ENCODE results near the gene SCARB1.
A peak's percentile ranks its signal among the peaks of the same experiment; 100 is the strongest.

Gene SCARB1

GRCh38 chr12:124780752-124781685 is 82.6 kb downstream of the SCARB1 start:
- peak overlapping the region; percentile 61 for H3K23ac ChIP-seq (ENCODE audit: low read depth, low read length, poor library complexity)
- H3K36me3 ChIP-seq (replicated peaks in 1 of 2; ENCODE audit: control insufficient read depth in 2 of 2, insufficient read depth in 2 of 2, low read length in 2 of 2): peaks cover 3 to 19% of the 10 kb centered on the region in 2 donors
- peak overlapping the region; percentile 6 for H3K14ac ChIP-seq (ENCODE audit: low read length)
- DNase-seq (ENCODE audit: low spot score): no peak
- H3K4me2 ChIP-seq (ENCODE audit: insufficient read depth, low read length, poor library complexity, severe bottlenecking): no peak overlapping the region
- no peak overlapping the region for H4K91ac ChIP-seq (ENCODE audit: low read depth, low read length, poor library complexity)
- no CpG with 5 or more reads among the region's 16 CpGs for WGBS, 2 donors (ENCODE audit: extremely low coverage in 2 of 2, insufficient read length in 2 of 2, insufficient replicate concordance in 1 of 2)
- H3K4me3 ChIP-seq (ENCODE audit: low read length in 2 of 2): no peak overlapping the region
- no peak overlapping the region for H2BK120ac ChIP-seq (ENCODE audit: low read depth, low read length)
- H2BK5ac ChIP-seq (ENCODE audit: low read length): no peak overlapping the region
- no peak overlapping the region for H2BK12ac ChIP-seq (ENCODE audit: low read length)
- peak overlapping the region; percentile 71 for H2BK15ac ChIP-seq (ENCODE audit: low read length)
- peak overlapping the region; percentile 66 for H2AK5ac ChIP-seq (ENCODE audit: low read depth, low read length)
- H3K9ac ChIP-seq (ENCODE audit: low read depth, low read length, poor library complexity): no peak overlapping the region
- H3K27ac ChIP-seq (replicated peaks; ENCODE audit: low read length): no peak overlapping the region
- H3K4me1 ChIP-seq (ENCODE audit: control insufficient read depth in 2 of 2, insufficient read depth in 1 of 2, low read depth in 1 of 2, low read length in 2 of 2): no peaks in the 10 kb centered on the region
- H2AFZ ChIP-seq (ENCODE audit: low read length): no peak overlapping the region
- peaks cover 2% of the 10 kb centered on the region for H3K79me1 ChIP-seq (ENCODE audit: low read depth, low read length)
- H3K9me3 ChIP-seq (replicated peaks in 1 of 2; ENCODE audit: control insufficient read depth in 2 of 2, insufficient read depth in 1 of 2, low read depth in 1 of 2, low read length in 2 of 2): no peaks in the 10 kb centered on the region
- no peak overlapping the region for H3K4ac ChIP-seq (ENCODE audit: low read length)
- no peaks in the 10 kb centered on the region for H3K27me3 ChIP-seq (ENCODE audit: control insufficient read depth in 3 of 3, insufficient read depth in 3 of 3, low read depth in 1 of 3, low read length in 3 of 3)
- H3K18ac ChIP-seq (ENCODE audit: low read length): peak overlapping the region; percentile 54
- no peak overlapping the region for H4K8ac ChIP-seq (ENCODE audit: low read depth, low read length)

- Histone ChIP-seq H3K36me3 (replicated peaks in 1 of 2; ENCODE audit: control insufficient read depth in 2 of 2, insufficient read depth in 2 of 2, low read length in 2 of 2) (peaks cover 1 to 12% of the 10 kb centered on the region in 2 donors), H2AFZ (ENCODE audit: low read length) (no peak overlapping the region), H3K4ac (ENCODE audit: low read length) (no peak overlapping the region), H3K27me3 (ENCODE audit: control insufficient read depth in 3 of 3, insufficient read depth in 3 of 3, low read depth in 1 of 3, low read length in 3 of 3) (no peaks in the 10 kb centered on the region), H2BK12ac (ENCODE audit: low read length) (no peak overlapping the region), H2BK5ac (ENCODE audit: low read length) (no peak overlapping the region), H3K79me1 (ENCODE audit: low read depth, low read length) (peaks cover 2% of the 10 kb centered on the region), H3K18ac (ENCODE audit: low read length) (no peak overlapping the region), H3K9me3 (replicated peaks in 1 of 2; ENCODE audit: control insufficient read depth in 2 of 2, insufficient read depth in 1 of 2, low read depth in 1 of 2, low read length in 2 of 2) (no peaks in the 10 kb centered on the region), H3K23ac (ENCODE audit: low read depth, low read length, poor library complexity) (no peak overlapping the region), H2BK120ac (ENCODE audit: low read depth, low read length) (no peak overlapping the region), H3K14ac (ENCODE audit: low read length) (no peak overlapping the region), H3K9ac (ENCODE audit: low read depth, low read length, poor library complexity) (no peak overlapping the region), H4K8ac (ENCODE audit: low read depth, low read length) (no peak overlapping the region), H3K27ac (replicated peaks; ENCODE audit: low read length) (no peak overlapping the region), H3K4me1 (ENCODE audit: control insufficient read depth in 2 of 2, insufficient read depth in 1 of 2, low read depth in 1 of 2, low read length in 2 of 2) (no peaks in the 10 kb centered on the region), H3K4me2 (ENCODE audit: insufficient read depth, low read length, poor library complexity, severe bottlenecking) (no peak overlapping the region), H2BK15ac (ENCODE audit: low read length) (no peak overlapping the region), H2AK5ac (ENCODE audit: low read depth, low read length) (no peak overlapping the region), H4K91ac (ENCODE audit: low read depth, low read length, poor library complexity) (no peak overlapping the region), H3K4me3 (ENCODE audit: low read length in 2 of 2) (no peak overlapping the region)
- WGBS, 2 donors (ENCODE audit: extremely low coverage in 2 of 2, insufficient read length in 2 of 2, insufficient replicate concordance in 1 of 2): no CpG with 5 or more reads among the region's 3 CpGs
- no peak for DNase-seq (ENCODE audit: low spot score)
Measured at GRCh38 chr12:124780336-124780735, 83.3 kb downstream of the SCARB1 start.

- Histone ChIP-seq H2AFZ (ENCODE audit: low read length) (no peak overlapping the region), H3K79me1 (ENCODE audit: low read depth, low read length) (no peaks in the 10 kb centered on the region), H3K14ac (ENCODE audit: low read length) (no peak overlapping the region), H3K36me3 (replicated peaks in 1 of 2; ENCODE audit: control insufficient read depth in 2 of 2, insufficient read depth in 2 of 2, low read length in 2 of 2) (peaks cover 0 to 5% of the 10 kb centered on the region in 2 donors), H2BK120ac (ENCODE audit: low read depth, low read length) (no peak overlapping the region), H3K27ac (replicated peaks; ENCODE audit: low read length) (no peak overlapping the region), H3K9me3 (replicated peaks in 1 of 2; ENCODE audit: control insufficient read depth in 2 of 2, insufficient read depth in 1 of 2, low read depth in 1 of 2, low read length in 2 of 2) (peaks cover 0 to 5% of the 10 kb centered on the region in 2 donors), H3K23ac (ENCODE audit: low read depth, low read length, poor library complexity) (no peak overlapping the region), H4K8ac (ENCODE audit: low read depth, low read length) (no peak overlapping the region), H2BK5ac (ENCODE audit: low read length) (no peak overlapping the region), H4K91ac (ENCODE audit: low read depth, low read length, poor library complexity) (no peak overlapping the region), H3K4me3 (ENCODE audit: low read length in 2 of 2) (no peak overlapping the region), H3K4me2 (ENCODE audit: insufficient read depth, low read length, poor library complexity, severe bottlenecking) (no peak overlapping the region), H3K9ac (ENCODE audit: low read depth, low read length, poor library complexity) (no peak overlapping the region), H3K4ac (ENCODE audit: low read length) (peak overlapping the region; percentile 56), H3K27me3 (ENCODE audit: control insufficient read depth in 3 of 3, insufficient read depth in 3 of 3, low read depth in 1 of 3, low read length in 3 of 3) (no peaks in the 10 kb centered on the region), H2BK12ac (ENCODE audit: low read length) (no peak overlapping the region), H3K4me1 (ENCODE audit: control insufficient read depth in 2 of 2, insufficient read depth in 1 of 2, low read depth in 1 of 2, low read length in 2 of 2) (no peaks in the 10 kb centered on the region), H2BK15ac (ENCODE audit: low read length) (no peak overlapping the region), H2AK5ac (ENCODE audit: low read depth, low read length) (no peak overlapping the region), H3K18ac (ENCODE audit: low read length) (peak overlapping the region; percentile 27)
- WGBS, 2 donors (ENCODE audit: extremely low coverage in 2 of 2, insufficient read length in 2 of 2, insufficient replicate concordance in 1 of 2): no CpG with 5 or more reads among the region's 27 CpGs
- no peak for DNase-seq (ENCODE audit: low spot score)
Measured at GRCh38 chr12:124779161-124780141, 84.2 kb downstream of the SCARB1 start.
